Spleen (tissue), 13 donors: Measurements from ENCODE around the gene PARP6. TPM values are rescaled to one million over a fixed set of nuclear protein-coding genes. Genes with fewer than 3 reads are reported as not detected.

Experiments used
- DNase-seq: peaks from one replicate; pipeline ENCODE4 v3.0.0-alpha.2; 2020
- H3K27ac ChIP-seq, 8 donors: fragments of 200-600 bp; sonication (generic) in 7 of 8; 1 replicate in 4 of 8; 2 replicates in 4 of 8; pipeline versions ENCODE4 v1.5.0 to v1.8.0; 2016 to 2021; ENCODE audit warnings: inconsistent platforms in 4 of 8, mild to moderate bottlenecking in 4 of 8, moderate library complexity in 1 of 8
- H3K27me3 ChIP-seq, 7 donors: fragments of 200-600 bp; sonication (generic) in 6 of 7; replicated peaks in 1 of 7; 1 replicate in 4 of 7; 2 replicates in 3 of 7; pipeline versions ENCODE4 v1.5.0 to v1.8.0; 2016 to 2021; ENCODE audit warnings: inconsistent platforms in 3 of 7, mild to moderate bottlenecking in 1 of 7
- H3K36me3 ChIP-seq, 6 donors: fragments of 200-600 bp; sonication (generic) in 5 of 6; 1 replicate in 4 of 6; 2 replicates in 2 of 6; pipeline versions ENCODE4 v1.5.0 to v1.8.0; 2016 to 2021; ENCODE audit warnings: inconsistent platforms in 2 of 6
- H3K4me1 ChIP-seq, 6 donors: fragments of 200-600 bp; sonication (generic) in 5 of 6; 1 replicate in 3 of 6; 2 replicates in 3 of 6; pipeline versions ENCODE4 v1.5.0 to v1.8.0; 2016 to 2021; ENCODE audit warnings: inconsistent platforms in 3 of 6
- H3K4me3 ChIP-seq, 8 donors: fragments of 200-600 bp; sonication (generic) in 7 of 8; 1 replicate in 4 of 8; 2 replicates in 4 of 8; pipeline versions ENCODE4 v1.5.0 to v1.8.0; 2016 to 2021; ENCODE audit warnings: inconsistent platforms in 4 of 8, mild to moderate bottlenecking in 4 of 8, moderate library complexity in 2 of 8
- H3K9me3 ChIP-seq, 8 donors: fragments of 200-600 bp; sonication (generic) in 7 of 8; 1 replicate in 4 of 8; 2 replicates in 4 of 8; pipeline versions ENCODE4 v1.5.0 to v1.8.0; 2016 to 2021; ENCODE audit warnings: inconsistent platforms in 4 of 8
- POLR2A ChIP-seq, 3 donors: fragments of 450-650 bp; IDR thresholded peaks; one replicate each; pipeline ENCODE4 v1.5.1; 2017; ENCODE audit warnings: antibody characterized with exemption in 3 of 3, mild to moderate bottlenecking in 1 of 3
- POLR2AphosphoS5 ChIP-seq, 3 donors: sonication (generic); formaldehyde crosslinking; IDR thresholded peaks; one replicate each; pipeline ENCODE4 v1.5.1; 2017; ENCODE audit warnings: antibody characterized with exemption in 3 of 3
- WGBS, 5 donors: extraction: QIAGEN DNeasy Blood & Tissue Kit in 3 of 5; methylation state at CpG; one replicate each; pipeline versions ENCODE4 v1.1.5 to v1.1.7; 2013 to 2018; 5-methylcytosine and 5-hydroxymethylcytosine counted together
- intact Hi-C: fragments of 100-400 bp; cut with DNase I; formaldehyde crosslinking; loops from one replicate; pipeline ENCODE4 v1.15.0; 2023; ENCODE audit warnings: low total_unique reads
- long read RNA-seq, 2 donors: transcript quantifications; one replicate each; lab custom pipeline, GENCODE V29; 2026
- polyA plus RNA-seq, 3 donors: library from polyadenylated mRNA; stranded (reverse); fragments of 200-250 nt; gene quantifications; one replicate each; pipeline ENCODE4 v1.2.1, GENCODE V29; 2013
- total RNA-seq, 7 donors: library from RNA; depleted of rRNA in 3 of 7; stranded (reverse); fragments of >200 nt in 3 of 7; fragmentation: NEBNext Ultra II Directional in 4 of 7; extraction: Animal tissue kit (Norgen Biotek cat#: 25700) in 4 of 7; gene quantifications; one replicate each; pipeline versions ENCODE4 v1.1.0 to v1.2.1, GENCODE V29; 2016 to 2021
- TF ChIP-seq, protein P1 (sequence below), 11 experiments: fragments of 200-600 bp in 7 of 11; fragments of 450-650 bp in 4 of 11; sonication (generic) in 4 of 11; IDR thresholded peaks in 8 of 11; conservative IDR thresholded peaks in 3 of 11; 1 replicate in 7 of 11; 2 replicates in 4 of 11; pipeline versions ENCODE4 v1.4.0 to v1.8.0; 2016 to 2021; ENCODE audit warnings: antibody characterized with exemption in 11 of 11, inconsistent platforms in 4 of 11, mild to moderate bottlenecking in 1 of 11
- donor health status: healthy with polysubstance abuse.
- donor health status: DM: no; HTN: no; CAD: no; lungs with moderate emphysema.
- donor health status: DM: no; HTN: no; CAD: no.
- donor health status: Bipolar disorder and iron deficiency.
- donor health status: healthy.
- donor health status: DM: no; HTN: no; CAD: no.
- donor health status: DM: yes; HTN: yes; CAD: no.

Gene PARP6, protein sequence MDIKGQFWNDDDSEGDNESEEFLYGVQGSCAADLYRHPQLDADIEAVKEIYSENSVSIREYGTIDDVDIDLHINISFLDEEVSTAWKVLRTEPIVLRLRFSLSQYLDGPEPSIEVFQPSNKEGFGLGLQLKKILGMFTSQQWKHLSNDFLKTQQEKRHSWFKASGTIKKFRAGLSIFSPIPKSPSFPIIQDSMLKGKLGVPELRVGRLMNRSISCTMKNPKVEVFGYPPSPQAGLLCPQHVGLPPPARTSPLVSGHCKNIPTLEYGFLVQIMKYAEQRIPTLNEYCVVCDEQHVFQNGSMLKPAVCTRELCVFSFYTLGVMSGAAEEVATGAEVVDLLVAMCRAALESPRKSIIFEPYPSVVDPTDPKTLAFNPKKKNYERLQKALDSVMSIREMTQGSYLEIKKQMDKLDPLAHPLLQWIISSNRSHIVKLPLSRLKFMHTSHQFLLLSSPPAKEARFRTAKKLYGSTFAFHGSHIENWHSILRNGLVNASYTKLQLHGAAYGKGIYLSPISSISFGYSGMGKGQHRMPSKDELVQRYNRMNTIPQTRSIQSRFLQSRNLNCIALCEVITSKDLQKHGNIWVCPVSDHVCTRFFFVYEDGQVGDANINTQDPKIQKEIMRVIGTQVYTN
- total RNA-seq (10 to 100 TPM; 54.8 to 77.6 (median 70.3) TPM), polyA plus RNA-seq (10 to 100 TPM; 43.9 to 99.5 (median 67.9) TPM)
- long read RNA-seq, donor 1, partial matches to known transcripts: 0 of 4 reads
- long read RNA-seq, donor 1, other reads (novel, unspliced or antisense): 0 of 4 reads
- long read RNA-seq, donor 2, partial matches to known transcripts: 0 of 1 reads
- long read RNA-seq, donor 2, other reads (novel, unspliced or antisense): 0 of 1 reads

- H3K36me3 ChIP-seq: peaks cover 0 to 28% (median 14%) of the 10 kb centered on the region in 6 donors
- 0 to 1% (median 1%) methylated on average over 45 to 82 of the region's 82 CpGs for WGBS, 5 donors
- DNase-seq: peak; percentile 100
- no peaks in the 10 kb centered on the region for H3K9me3 ChIP-seq
- peaks cover 11 to 40% (median 33%) of the 10 kb centered on the region in 6 donors for H3K4me1 ChIP-seq
- peak; percentile 92 to 97 (median 96) for TF ChIP-seq POLR2AphosphoS5 (IDR thresholded peaks at IDR 0.05)
- peak in 1 of 3 donors; percentile 30 for TF ChIP-seq POLR2A (IDR thresholded peaks at IDR 0.05)
- TF ChIP-seq, protein P1, sequence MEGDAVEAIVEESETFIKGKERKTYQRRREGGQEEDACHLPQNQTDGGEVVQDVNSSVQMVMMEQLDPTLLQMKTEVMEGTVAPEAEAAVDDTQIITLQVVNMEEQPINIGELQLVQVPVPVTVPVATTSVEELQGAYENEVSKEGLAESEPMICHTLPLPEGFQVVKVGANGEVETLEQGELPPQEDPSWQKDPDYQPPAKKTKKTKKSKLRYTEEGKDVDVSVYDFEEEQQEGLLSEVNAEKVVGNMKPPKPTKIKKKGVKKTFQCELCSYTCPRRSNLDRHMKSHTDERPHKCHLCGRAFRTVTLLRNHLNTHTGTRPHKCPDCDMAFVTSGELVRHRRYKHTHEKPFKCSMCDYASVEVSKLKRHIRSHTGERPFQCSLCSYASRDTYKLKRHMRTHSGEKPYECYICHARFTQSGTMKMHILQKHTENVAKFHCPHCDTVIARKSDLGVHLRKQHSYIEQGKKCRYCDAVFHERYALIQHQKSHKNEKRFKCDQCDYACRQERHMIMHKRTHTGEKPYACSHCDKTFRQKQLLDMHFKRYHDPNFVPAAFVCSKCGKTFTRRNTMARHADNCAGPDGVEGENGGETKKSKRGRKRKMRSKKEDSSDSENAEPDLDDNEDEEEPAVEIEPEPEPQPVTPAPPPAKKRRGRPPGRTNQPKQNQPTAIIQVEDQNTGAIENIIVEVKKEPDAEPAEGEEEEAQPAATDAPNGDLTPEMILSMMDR (IDR thresholded peaks at IDR 0.05 in 8 of 11, conservative IDR thresholded peaks at IDR 0.05 in 3 of 11): peak; percentile 48 to 88 (median 80)
- intact Hi-C loops: loop anchor here (5.0 kb wide), 1 partner anchor 40 kb away; the partner anchor contains the start of gene PKM
- H3K4me3 ChIP-seq: peak within 1 kb of the TSS; percentile 62 to 94 (median 82)
- H3K27ac ChIP-seq: peak within 1 kb of the TSS; percentile 84 to 93 (median 88)
- no peaks in the 10 kb centered on the region for H3K27me3 ChIP-seq
Observed at GRCh38 chr15:72272213-72272996, at the start of gene PARP6. Gene PARP6, minus strand, starts transcription at chr15:72272554. Its CDS starts 5,077 bp downstream, at chr15:72267477.

- intact Hi-C loops: no loop called here
- H3K4me3 ChIP-seq: peak within 1 kb of the TSS; percentile 52 to 78 (median 57)
- peak within 1 kb of the TSS in 3 of 8 donors; percentile 18 to 50 (median 42) for H3K27ac ChIP-seq
- WGBS, 5 donors: 1 to 3% (median 1%) methylated on average over 14 to 58 of the region's 58 CpGs
- H3K4me1 ChIP-seq: peaks cover 0 to 21% (median 16%) of the 10 kb centered on the region in 6 donors
- TF ChIP-seq, protein P1 (IDR thresholded peaks at IDR 0.05 in 8 of 11, conservative IDR thresholded peaks at IDR 0.05 in 3 of 11): no peak
- TF ChIP-seq POLR2AphosphoS5 (IDR thresholded peaks at IDR 0.05): peak; percentile 37 to 77 (median 60)
- peaks cover 0 to 8% (median 0%) of the 10 kb centered on the region in 7 donors for H3K27me3 ChIP-seq
- peak; percentile 93 for DNase-seq
- H3K36me3 ChIP-seq: no peaks in the 10 kb centered on the region
- peaks cover 0 to 12% (median 9%) of the 10 kb centered on the region in 8 donors for H3K9me3 ChIP-seq
Observed at GRCh38 chr15:72319985-72320671, 47.8 kb upstream of the PARP6 start, which contains the start of gene CELF6. Gene CELF6, minus strand, starts transcription at chr15:72320157. Its CDS starts 283 bp downstream, at chr15:72319874.

DNA sequence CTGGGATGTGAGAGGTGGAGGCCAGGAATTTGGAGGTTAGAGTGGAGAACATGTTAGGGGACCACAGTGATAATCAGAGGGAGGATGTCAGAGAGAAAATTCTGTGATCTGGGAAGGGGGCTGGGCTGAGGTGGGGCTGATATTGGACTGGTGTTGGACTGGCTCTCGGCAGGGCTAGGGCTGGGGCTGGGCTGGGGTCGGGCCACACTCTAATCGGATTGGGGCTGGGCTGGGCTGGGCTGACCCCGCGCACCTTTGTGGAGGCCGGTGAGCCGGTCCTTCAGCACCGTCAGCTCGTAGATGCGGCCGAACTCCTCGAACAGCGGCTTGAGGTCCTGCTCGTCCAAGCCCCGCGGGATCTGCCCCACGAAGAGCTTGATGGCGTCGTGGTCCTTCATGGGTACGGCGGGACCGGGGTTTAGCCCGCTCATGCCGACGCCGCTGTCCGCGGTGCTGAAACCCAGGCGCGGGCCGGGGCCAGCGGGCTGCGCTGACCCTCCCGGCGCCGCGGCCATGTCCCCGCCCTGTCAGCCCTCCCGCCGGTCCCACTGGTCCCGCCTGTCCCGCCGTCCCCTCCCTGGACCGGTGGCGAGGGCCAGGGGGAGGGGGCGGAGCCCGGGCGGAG lies 47.1 kb upstream of the PARP6 start:
- 12 to 55% (median 15%) methylated on average over 8 to 48 of the region's 48 CpGs for WGBS, 5 donors
- TF ChIP-seq POLR2AphosphoS5 (IDR thresholded peaks at IDR 0.05): no peak
- TF ChIP-seq, protein P1 (IDR thresholded peaks at IDR 0.05 in 8 of 11, conservative IDR thresholded peaks at IDR 0.05 in 3 of 11): no peak
- TF ChIP-seq POLR2A (IDR thresholded peaks at IDR 0.05): no peak

More for the DNA sequence above, 47.1 kb upstream of the PARP6 start:
- H3K9me3 ChIP-seq: peaks cover 0 to 12% (median 9%) of the 10 kb centered on the region in 8 donors
- peak overlapping the region; percentile 52 to 78 (median 57) for H3K4me3 ChIP-seq
- peaks cover 0 to 21% (median 16%) of the 10 kb centered on the region in 6 donors for H3K4me1 ChIP-seq
- H3K36me3 ChIP-seq: no peaks in the 10 kb centered on the region
- intact Hi-C loops: no loop called here
- DNase-seq: peak; percentile 91
- H3K27me3 ChIP-seq: peaks cover 0 to 8% (median 0%) of the 10 kb centered on the region in 7 donors
- peak overlapping the region in 3 of 8 donors; percentile 18 to 50 (median 42) for H3K27ac ChIP-seq
